NCI-H1092 treated with DMSO at 0.1 percent for 48 hours (cell line): Measurements from ENCODE around the gene ALKBH4.
A peak's percentile ranks its signal among the peaks of the same experiment; 100 is the strongest.
"Not testable (repeated sequence)": the region's sequence is repeated elsewhere in the genome, so short reads cannot be mapped to it uniquely, and the experiment has no call there.

Source experiments
- DNase-seq: peaks from one replicate; lab custom pipeline; 2025; lab: John Stamatoyannopoulos, UW

Gene ALKBH4

GRCh38 chr7:102464577-102465280, at the start of gene ALKBH4, which contains the start of gene LRWD1:
TSS of gene ALKBH4 (minus strand) at chr7:102464863. CDS start at chr7:102464836, 27 bp downstream.
TSS of gene LRWD1 (plus strand) at chr7:102464984. CDS start at chr7:102465081, 97 bp downstream.
- DNase-seq, result peak; percentile 93

- not testable (repeated sequence) for DNase-seq
These were observed 48.1 kb upstream of the ALKBH4 start for GRCh38 chr7:102512642-102513221.

- DNase-seq, result not testable (repeated sequence)
These were observed 47.3 kb upstream of the ALKBH4 start for GRCh38 chr7:102511860-102512522.

- DNase-seq, result not testable (repeated sequence)
These were observed 45.9 kb upstream of the ALKBH4 start for GRCh38 chr7:102510575-102510974.

GRCh38 chr7:102507410-102508088, 42.9 kb upstream of the ALKBH4 start:
- not testable (repeated sequence) for DNase-seq

- DNase-seq, result not testable (repeated sequence)
These were observed 40.9 kb upstream of the ALKBH4 start for GRCh38 chr7:102505298-102506185.

- DNase-seq, result not testable (repeated sequence)
These were observed 38.5 kb upstream of the ALKBH4 start for GRCh38 chr7:102503141-102503540.

GRCh38 chr7:102498321-102498720, 33.7 kb upstream of the ALKBH4 start:
- not testable (repeated sequence) for DNase-seq

- DNase-seq, result not testable (repeated sequence)
These were observed 32.6 kb upstream of the ALKBH4 start for GRCh38 chr7:102497308-102497707.

- not testable (repeated sequence) for DNase-seq
These were observed 32.2 kb upstream of the ALKBH4 start for GRCh38 chr7:102496861-102497260.

- DNase-seq, result not testable (repeated sequence)
These were observed 29.9 kb upstream of the ALKBH4 start for GRCh38 chr7:102494473-102495149.

- DNase-seq, result not testable (repeated sequence)
These were observed 29.4 kb upstream of the ALKBH4 start for GRCh38 chr7:102494026-102494425.

- DNase-seq, result not testable (repeated sequence)
These were observed 28.7 kb upstream of the ALKBH4 start for GRCh38 chr7:102493220-102493935.

- DNase-seq, result not testable (repeated sequence)
These were observed 25.9 kb upstream of the ALKBH4 start for GRCh38 chr7:102490529-102491075.

GRCh38 chr7:102484317-102484716, 19.7 kb upstream of the ALKBH4 start:
- DNase-seq, result not testable (repeated sequence)

GRCh38 chr7:102481962-102482361, 17.3 kb upstream of the ALKBH4 start:
- not testable (repeated sequence) for DNase-seq

GRCh38 chr7:102479982-102480637, 15.4 kb upstream of the ALKBH4 start:
- not testable (repeated sequence) for DNase-seq

- DNase-seq, result not testable (repeated sequence)
These were observed 14.5 kb upstream of the ALKBH4 start for GRCh38 chr7:102479209-102479584.
